Bone marrow (tissue), 2 donors: Measurements from ENCODE around the gene CIAO3.

Experiments
- DNase-seq, 2 donors: peaks; one replicate each; lab custom pipeline; 2025; lab: John Stamatoyannopoulos, UW

Gene CIAO3

DNA sequence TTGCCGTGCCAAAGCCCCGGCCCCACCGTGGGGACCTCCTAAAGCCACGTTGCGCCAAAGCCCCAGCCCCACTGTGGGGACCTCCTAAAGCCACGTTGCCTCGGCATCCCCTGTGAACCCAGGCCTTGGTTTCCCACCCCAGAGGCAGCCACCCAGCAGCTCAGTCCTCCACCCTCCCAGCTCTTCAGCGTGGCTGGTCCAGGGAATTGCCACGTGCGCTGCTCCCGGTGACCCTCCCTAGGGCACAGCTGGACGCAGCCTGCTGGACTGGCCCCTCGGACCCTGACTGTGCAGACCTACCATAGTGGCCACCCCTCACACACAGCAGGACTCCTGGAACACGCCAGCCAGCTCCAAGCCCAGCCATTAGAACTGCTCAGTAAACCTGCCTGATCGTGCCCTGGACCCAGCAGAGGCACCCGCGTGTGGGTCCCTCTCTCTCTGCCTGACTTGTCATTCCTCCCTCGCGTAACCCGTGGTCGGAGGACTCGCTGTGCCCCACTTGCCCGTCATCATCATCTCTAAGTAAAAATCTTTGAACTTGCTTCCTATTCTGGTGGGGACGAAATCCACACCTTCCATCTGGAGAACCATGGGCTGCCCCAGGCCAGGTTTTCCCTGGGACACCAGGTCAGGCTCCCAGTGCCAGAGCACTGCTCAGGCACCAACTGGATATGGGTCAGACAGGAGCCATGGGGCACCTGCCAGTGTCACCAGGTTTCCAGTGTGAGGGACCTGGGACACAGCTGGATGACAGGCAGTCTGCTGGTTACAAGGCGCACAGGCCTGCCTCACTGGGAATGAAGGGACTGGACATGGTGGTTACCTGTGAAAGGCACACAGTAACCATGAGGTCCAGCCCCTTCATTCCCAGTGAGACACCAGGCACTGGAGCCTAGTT lies 5.6 kb downstream of the CIAO3 start:
- no peak for DNase-seq

DNA sequence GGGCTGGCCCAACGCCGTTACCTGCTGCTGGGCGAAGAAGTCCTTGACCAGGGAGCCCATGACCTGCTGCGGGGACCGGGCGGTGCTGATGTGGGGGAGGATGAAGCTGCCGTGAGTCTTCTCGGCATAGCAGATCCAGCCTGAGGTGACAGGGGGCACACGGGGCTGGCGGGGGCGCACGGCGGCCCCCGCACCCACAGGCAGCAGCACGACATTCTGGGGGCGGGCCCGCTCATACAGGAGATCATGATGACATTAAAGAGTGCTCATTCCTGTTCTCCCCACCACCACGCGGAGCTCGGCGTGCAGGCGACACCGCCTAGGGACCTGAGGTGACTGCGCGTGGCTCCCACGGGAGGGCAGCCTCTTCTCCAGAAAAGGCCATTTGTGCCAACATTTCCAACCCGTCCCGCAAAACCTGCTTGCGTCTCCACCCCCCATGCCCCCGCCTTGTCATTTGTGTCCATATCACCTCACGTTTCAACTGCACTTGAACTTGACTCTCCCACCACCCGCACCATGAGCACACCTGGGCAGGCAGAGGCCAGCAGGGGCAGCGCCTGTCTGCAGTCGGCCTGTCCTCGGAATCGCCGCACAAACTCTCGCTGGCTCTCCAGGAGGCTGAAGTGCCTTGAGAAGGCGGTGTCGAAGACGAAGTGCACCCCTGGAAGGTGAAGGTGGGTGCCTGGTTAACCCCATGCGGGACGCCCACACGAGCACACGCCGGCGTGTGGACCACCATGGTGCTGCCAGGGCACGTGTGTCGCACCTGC lies 6.4 kb downstream of the CIAO3 start:
- no peak for DNase-seq

DNA sequence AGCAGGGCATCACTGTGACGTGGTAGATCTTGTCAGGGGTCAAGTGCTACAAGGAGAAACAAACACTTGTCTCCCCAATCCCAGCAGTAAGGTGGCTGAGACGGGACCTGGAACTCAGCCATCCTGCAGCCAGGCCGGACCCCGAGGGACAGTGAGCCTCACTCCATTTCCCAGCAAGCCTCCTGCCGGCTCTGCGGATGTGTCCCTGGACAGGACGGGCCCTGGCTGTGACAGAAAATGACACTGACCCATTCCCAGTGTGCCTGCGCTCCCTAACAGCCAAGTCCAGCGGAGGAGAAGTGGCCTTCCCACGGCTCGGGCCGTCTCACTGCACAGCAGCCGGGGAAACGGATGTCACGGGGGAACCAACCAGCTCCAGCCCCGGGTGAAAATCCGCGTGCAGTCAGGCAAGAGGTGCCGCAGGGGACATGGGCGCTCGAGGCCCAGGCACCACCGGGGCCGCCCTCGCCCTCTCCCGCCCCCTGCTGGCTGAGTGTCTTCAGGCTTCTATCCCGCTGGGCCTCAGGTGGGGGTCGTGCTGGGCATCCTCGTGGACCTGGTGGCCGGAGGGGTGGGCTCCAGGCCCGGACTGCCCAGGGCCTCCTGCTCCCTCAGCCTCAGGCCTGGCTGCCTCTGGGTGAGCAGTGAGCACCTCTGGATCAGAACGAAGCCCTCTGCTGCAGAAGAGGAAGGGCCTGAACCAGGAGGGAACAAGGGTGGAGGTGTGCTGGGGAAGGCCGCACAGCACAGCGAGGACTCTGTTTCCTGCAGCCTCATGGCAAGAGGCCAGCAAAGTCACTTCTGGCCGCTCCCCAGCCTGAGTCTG lies 7.2 kb downstream of the CIAO3 start:
- DNase-seq = no peak

DNA sequence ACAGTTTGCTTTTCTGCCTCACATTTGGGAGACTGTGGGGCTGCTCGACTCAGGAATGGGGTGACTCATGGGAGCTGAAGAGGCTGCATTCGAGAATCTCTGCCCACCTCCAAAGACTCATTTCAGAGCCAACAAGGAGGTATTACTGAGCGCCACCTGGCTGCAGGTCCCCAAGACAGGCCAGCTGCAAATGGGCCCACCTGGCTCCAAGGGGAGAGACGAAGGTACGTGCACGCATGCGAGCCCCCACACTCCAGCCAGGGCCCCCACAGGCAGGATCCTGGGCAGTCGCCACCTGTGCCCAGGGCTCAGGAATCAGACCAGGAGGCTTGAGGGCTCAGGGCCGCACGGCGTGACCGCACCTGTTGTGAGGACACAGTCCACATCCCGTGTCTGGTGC lies 7.9 kb downstream of the CIAO3 start:
- DNase-seq = no peak

DNA sequence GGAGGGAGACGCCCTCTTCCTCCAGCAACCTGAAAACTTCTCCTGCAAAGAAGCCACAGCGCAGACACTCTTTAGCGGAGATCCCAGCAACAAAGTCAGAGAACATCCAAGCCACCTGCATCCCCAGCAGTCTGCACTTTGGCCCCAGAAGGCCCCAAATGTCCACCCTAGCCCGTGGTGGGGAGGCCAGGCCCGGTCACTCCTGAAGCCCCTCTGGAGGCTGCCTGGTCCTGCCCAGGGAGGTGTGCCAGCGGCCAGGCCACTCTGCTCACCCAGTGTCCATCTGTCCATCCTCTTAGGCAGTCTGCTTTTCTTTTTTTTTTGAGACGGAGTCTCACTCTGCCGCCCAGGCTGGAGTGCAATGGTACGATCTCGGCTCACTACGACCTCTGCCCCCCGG lies 8.5 kb downstream of the CIAO3 start:
- no peak for DNase-seq

DNA sequence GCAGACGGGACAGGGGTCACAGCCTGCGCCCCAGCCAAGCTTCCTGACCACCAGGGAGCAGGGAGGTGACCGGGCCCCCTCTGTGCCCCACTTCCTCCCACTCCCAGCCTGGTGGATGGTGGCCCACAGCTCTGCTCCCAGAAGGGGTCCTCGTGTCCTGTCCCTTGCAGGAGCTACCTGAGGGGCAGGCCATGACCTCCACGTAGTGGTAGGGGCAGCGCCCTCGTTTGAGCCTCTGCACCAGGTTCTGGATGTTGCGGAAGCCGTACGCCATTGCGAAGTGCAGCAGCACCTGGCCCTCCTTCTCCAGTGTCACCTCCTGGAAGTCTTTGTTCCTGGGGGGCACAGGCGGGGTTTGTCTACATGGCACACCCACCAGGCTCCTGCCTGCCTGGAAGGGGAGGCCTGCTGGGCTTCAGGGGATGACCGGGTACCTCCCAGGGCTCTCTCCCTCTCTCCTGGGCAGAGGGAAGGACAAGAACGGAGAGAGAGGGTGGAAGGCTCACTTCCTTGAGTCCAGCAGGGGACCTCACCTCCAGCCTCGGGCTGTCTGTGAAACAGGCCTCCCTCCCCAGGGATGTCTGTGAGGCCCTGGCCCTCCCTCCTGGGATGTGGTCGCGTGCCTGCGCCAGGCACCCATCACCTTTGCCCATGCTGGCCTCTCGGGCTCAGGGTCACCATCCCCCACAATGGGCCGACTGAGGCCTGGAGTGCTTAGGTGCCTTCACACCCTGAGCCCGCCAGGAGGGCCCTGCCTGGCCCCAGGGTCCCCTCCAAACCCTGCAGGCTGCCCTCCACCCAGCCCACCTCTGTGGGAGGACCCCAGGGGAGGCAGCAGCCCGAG lies 9.9 kb downstream of the CIAO3 start:
- DNase-seq = no peak

DNA sequence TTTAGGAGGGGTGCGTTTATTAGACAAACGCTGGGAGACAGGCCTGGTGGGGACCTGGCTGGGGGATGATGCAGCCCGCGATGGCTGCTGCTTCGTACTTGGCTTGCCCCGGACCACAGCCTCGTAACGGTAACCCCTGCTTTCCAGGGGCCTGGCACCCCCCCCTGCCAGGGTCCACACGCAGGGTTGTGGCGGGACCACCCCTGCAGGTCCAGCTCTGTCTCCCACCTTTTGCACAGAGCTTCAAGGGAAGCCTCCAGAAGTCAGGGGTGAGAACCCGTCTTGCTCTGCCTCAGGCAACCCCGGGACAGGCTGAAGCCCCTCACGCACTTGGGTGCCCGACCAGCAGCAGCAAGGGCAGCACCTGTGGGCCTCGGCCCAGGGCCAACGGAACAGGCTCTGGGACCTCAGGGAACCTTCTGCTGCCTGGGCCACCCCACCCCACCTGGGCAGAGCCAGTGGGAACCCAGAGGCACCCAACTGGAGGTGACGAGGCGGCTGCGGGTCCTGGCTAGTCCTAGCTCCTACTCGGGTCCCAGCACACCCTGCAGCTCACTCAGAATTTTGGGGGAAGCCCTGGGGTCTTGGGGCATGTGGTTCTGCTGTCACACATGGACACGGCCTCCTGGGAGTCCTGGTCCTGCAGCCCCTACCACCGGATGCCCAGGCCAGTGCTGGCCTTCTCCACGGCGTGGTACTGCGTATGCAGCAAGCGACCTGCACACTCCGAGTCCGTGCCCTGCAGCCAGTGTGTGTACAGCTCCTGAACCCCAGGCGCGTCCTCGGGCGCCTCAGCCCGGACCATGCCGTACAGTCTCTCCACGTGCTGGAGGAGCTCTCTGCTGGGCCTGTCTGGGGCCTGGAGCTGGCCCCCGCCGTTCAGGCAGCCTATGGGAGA lies 10.8 kb downstream of the CIAO3 start:
- no peak for DNase-seq

DNA sequence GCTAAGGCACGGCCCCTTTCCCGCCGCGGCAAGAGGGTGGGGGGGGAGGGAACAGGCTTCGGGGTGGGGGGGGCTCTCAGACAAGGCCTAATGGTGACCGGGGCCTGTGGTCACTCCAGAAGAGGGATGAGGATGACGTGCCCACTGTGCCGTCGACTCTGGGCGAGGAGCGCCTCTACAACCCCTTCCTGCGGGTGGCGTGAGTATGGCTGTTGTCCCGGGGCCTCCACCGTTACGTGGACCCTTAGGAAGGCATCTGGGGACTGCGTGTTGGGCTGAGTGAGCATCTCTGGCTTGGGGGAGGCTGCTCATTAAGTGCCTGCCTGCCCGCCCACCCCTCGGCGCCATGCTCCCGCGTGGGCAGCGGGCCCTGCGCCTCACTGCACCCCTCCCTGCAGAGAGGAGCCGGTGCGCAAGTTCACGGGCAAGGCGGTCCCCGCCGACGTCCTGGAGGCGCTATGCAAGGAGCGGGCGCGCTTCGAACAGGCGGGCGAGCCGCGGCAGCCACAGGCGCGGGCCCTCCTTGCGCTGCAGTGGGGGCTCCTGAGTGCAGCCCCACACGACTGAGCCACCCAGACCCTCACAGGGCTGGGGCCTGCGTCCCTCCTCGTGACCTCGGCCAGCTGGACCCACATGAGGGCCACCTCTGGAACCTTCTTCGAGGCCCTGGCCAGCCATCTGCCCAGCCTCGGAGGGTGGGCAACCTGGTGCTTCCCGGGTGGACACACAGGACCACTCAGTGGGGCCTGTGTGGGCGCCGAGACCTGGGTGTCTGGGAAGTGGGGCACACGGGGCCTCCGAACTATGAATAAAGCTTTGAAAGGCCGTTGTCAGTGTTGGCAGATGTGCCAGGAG lies 11.7 kb downstream of the CIAO3 start:
- no peak for DNase-seq

DNA sequence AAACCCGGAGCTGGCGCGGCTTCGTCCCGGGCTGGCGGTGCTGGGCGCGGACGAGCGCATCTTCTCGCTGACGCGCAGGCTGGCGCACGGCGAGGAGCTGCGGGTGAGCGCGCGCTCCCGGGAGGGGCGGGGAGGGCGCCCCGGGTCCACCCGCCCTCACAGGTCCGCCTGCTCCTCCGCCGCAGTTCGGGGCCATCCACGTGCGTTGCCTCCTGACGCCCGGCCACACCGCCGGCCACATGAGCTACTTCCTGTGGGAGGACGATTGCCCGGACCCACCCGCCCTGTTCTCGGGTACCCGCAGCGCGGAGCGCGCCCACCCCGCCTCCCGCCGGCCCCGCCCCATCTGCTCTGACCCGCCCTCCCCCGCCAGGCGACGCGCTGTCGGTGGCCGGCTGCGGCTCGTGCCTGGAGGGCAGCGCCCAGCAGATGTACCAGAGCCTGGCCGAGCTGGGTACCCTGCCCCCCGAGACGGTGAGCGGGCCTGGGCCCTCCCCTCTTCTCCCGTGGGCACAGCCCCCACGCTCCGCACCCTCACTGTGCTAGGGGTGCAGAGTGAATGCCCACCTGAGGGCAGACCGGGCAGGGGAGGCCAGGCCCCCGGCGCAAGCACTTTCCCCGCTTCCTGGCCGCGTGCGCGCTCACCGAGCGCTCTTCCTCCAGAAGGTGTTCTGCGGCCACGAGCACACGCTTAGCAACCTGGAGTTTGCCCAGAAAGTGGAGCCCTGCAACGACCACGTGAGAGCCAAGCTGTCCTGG lies 12.5 kb downstream of the CIAO3 start:
- no peak for DNase-seq

DNA sequence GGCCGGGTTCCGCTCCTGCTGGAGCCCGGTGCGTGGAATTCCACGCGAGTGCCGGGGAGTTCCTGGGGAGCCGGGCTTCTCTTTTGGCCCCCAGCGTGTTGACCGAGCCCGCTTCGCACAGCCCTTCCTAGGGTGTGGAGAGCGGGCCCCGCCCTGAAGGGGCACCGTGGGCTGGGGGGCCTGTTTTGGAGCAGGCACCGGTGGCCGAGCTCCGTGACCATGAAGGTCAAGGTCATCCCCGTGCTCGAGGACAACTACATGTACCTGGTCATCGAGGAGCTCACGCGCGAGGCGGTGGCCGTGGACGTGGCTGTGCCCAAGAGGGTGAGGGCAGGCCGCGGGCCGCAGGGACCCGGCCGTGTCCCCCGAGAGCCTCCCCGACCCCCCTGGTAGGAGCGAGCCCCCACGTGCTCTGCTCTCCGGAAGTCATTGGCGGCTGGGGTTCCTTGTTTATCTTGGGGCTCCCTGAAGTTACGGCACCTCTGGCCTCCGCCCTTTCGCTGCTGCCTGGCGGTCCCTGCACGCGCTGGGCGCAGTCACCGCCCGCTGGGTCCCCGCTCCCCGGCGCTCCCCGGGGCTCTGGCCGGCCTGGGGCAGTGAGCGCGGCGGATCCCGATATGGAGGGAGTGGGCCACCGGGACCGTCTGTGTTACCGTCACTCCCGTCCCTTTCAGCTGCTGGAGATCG lies 13.4 kb downstream of the CIAO3 start:
- DNase-seq = no peak

DNA sequence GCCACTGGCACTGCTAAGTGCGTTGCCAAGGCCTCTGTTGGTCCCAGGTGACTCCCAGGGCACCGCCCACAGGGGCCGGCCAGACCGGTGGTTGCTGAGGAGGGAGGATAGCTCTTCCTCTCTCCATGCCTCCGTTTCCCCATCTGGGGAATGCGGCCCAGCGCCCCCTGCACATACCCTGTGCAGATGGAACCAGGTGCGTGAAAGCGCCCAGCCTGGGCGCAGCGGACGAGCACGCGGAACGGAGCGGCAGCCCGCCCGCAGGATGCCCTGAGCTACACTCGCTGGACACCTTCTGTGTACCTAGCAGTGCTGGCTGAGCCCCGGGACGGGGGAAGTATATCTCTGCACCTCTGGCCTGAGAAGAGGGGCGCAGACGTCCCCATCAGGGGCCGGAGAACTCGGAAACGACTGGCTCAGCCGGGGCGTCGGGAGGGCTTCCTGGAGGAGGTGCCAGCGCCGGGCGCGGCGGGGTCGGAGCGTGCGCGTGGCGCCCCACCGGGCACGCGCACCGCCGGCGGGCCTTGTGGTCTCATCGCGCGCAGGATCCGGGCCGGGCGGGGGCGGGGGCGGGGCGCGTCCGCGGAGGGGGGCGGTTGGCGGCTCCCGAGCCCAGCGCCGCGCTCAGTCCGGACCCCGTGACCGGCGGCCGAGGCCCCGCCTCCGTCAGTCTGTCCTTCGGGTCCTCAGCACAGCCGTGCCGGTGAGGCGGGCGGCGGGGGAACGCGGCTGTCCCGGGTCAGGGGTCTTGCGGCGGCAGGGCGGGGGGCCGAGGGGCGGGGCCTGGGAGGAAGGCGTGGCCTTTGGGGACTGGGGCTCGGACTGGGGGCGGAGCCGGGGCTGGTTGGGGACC lies 14.1 kb downstream of the CIAO3 start, which contains the start of the genes CCDC78 and HAGHL:
Gene CCDC78, minus strand, starts transcription at position 6 of the 853 bp plus-strand sequence. CDS start 76 bp downstream, outside the sequence.
Gene HAGHL, plus strand, starts transcription at position 669 of the 853 bp plus-strand sequence. CDS start 404 bp downstream, outside the sequence.
- no peak for DNase-seq

DNA sequence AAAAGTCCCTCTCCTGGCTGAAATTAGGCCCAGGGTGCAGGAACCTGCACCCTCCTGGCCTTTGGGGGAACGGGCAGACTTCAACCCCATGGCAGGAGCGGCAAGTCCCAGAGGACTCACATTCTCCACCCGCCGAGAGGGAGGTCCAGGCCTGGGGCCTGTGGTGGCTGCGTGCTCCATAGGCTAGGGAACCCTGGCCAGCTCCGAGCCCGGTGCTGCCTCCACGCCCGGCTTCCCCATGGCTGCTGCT lies 14.7 kb downstream of the CIAO3 start:
- no peak for DNase-seq

DNA sequence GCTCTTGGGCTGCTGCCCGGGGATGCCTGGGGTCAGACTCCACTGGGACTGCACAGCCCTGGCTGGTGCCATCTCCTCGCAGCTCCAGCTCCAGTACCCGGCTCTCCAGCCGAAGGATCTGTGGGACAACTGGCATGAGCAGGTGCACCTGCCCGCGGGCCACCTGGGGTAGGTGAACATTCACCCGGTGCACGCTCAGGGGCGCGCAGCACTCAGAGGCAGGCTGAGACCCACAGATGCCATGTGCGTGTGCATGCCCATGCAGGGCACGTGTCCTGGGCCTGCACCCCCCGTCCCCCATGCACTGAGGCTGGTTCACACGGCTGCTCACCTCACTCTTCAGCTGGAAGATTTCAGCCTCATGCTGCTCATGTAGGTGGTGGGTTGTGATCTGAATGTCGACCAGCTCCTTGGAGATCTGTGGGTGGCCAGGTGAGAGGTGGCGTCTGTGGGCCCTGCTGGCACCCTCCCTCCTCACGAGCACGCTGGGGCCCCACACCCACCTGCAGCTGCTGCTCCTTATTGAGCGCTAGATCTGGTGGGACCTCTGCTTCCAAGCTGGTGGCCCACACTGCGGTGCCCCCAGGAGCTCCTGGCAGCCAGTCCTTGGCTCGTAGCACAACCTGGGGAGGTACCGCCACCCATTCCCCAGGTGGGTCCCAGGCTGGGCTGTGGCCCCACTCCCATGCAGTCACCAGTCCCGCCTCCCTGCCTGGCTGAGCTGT lies 15.2 kb downstream of the CIAO3 start:
- DNase-seq = no peak

DNA sequence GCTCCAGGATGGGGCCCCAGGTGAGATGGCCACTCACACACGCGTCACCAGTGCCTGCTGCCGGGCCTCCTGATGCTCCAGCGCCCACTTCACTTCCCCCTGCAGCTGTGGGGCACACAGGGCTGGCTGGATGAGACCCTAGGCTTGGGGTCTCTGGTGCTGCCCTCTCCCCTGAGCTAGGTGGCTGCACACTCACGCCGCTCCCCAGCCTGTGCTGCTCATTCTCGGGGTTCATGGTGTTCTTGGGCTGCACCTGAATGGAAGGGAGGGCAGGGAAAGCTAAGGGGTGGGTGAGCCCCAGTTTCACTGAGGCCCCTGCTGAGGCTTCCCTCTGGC lies 15.8 kb downstream of the CIAO3 start:
- DNase-seq = no peak

DNA sequence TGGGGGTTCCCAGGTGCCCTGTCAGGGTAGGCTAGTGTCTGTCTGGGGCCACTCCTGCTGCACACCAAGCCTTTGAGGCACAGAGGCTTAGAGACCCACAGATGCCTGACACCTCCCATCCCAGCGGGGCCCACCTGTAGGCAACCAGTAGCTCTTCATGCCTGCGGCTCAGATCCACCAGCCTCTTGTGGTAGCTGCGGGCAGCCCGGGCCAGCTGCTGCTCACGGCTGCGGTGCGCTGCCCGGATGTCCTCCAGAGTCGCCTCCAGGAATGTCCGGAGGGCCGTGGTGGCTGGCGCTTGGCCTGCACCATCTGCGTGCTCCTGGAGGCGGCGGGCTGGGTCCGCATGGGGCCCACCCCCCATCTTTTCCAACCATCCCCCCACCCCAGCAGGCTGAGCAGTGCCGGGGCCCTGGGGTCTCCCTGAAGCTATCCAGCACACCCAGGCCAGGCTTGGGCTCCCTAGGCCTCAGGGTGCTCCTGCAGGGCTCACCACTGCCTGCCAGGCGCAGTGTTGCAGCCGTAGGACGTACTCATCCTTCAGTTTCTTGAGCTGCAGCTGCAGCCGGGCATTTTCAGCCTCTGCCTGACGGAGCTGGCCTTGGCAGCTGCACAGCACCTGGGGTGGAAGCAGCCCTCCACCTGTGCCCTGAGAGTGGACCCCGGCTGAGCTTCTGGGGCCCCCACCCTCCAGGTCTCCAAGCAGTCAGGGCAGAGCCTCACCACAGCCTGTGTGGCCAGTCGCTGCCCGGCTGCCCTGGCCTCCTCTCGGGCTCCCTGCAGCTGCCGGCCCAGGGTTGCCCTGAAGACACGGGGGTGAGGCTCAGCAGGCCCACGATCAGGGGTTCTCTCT lies 16.4 kb downstream of the CIAO3 start:
- no peak for DNase-seq

DNA sequence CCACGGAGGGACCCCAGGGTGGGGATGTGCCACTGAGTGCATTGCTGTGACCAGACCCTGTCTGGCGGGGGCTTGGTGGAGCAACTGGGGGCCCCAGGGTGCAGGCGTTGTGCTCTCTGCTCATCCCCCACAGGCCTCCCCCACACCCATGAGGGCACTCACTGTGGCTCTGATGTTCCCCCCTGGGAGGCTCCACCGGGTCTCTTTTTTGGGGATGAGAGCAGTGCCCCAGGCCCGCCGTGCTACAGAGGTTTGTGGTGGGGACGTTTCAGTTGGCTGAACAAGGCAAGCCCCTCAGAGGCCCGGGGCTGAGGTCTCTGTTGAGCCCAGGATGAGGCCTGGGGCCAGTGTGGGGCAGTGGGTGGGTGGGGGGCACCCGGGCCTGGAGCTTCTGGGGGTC lies 17.1 kb downstream of the CIAO3 start:
- no peak for DNase-seq
